Measurements from ENCODE around the gene CCDC50.

The CCDC50 gene

DNA sequence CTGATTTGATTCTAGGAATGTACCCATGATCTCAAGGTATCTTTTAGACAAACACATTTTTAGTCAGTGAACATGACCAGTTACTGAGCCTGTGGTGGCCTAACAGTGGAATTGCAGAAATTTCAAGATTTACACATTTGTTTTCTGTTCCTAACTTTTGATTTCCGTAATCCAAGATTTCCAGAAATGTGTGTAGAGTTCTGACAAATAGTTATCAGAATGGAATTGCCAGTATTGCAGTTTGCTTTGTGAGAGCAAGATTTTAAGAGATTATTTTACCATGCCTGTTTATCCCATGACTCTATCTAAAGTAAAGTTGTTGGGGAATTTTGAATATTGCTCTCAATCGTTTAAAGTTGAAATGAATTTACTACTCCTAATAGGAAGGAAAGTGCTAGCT is 12.8 kb downstream of the CCDC50 start:
- H3K4me3 ChIP-seq (ENCODE audit: low read length) = no peak overlapping the region

DNA sequence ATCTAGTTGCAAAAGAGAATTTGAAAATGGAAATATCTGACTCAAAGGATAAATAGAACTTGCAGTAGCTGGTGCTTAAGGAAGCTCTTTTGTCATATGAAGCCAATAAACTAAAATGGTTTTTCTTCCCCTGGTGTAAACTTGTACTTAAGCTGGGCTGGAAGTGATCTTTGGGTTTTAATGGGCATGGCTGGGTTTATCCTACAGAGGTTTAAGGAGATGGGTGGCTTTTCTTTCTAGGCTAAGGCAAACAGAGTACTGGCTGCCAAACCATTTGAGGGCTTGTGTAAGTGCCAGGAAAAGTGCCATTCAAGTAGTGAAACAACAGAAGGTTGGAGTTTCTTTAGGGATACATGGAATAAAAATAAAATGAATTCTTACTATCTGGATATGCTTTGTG is 13.2 kb downstream of the CCDC50 start:
- H3K4me3 ChIP-seq (ENCODE audit: low read length) = no peak overlapping the region
- no peak for DNase-seq (ENCODE audit: low read depth, low spot score)

More for the DNA sequence above, 12.8 kb downstream of the CCDC50 start:
- DNase-seq (ENCODE audit: low read depth, low spot score) = no peak

DNA sequence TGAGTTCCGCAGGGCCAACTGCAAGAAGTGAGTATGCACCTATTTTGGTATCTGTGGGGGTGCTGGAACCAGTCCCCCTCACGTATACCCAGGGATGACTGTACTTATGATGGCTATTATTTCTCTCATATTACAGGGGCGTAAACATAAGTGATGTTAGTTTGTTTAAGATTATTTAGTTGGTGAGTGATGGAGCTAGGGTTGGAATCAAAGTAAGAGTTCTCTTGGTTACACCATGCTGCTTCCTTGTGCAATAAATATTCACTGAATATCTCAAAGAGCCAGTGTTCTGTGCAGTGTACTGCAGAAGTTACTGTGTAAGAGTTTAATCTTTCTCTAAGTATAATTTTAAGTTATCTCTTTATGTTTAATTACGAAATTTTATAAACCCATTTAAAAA is 13.9 kb downstream of the CCDC50 start:
- H3K4me3 ChIP-seq (ENCODE audit: low read length) = no peak overlapping the region
- DNase-seq (ENCODE audit: low read depth, low spot score) = no peak

DNA sequence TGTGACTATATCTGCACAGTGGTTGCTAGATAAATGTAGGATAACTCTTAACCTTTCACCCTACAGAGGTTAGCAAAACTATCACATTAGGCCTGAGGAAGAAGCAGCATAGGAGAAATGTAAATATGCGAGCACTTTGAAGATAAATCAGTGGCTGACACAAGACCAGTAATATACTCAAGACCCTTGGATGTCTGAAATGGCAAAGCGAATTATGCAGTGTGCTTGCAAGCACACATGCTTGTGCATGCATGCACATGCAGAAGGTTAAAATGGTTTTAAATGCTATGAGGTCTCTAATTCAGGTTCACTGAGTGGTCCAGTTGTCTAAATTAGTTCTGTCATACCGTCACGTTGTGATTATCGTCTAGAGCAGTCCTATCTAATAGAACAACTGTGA is 14.7 kb downstream of the CCDC50 start:
- no peak for DNase-seq (ENCODE audit: low read depth, low spot score)
- no peak overlapping the region for H3K4me3 ChIP-seq (ENCODE audit: low read length)

DNA sequence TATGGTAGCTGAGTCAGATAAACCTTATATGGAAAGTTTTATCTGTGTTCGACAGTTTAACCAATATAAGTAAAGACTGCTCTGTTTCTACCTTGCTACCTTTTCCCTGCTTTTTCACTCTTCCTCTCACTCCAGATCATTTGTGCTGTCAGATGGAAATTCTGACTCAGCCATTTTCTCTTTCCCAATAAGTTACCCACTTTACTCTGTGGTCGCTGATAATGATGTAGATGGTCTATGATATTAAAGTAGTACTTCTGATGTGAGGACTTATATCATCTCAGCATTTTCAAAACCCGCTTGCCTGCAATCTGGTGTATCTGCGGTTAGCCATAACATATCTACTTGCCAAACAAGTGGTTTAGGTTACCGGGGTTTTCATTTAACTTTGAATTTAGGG is 16.1 kb downstream of the CCDC50 start:
- DNase-seq (ENCODE audit: low read depth, low spot score) = no peak
- no peak overlapping the region for H3K4me3 ChIP-seq (ENCODE audit: low read length)

DNA sequence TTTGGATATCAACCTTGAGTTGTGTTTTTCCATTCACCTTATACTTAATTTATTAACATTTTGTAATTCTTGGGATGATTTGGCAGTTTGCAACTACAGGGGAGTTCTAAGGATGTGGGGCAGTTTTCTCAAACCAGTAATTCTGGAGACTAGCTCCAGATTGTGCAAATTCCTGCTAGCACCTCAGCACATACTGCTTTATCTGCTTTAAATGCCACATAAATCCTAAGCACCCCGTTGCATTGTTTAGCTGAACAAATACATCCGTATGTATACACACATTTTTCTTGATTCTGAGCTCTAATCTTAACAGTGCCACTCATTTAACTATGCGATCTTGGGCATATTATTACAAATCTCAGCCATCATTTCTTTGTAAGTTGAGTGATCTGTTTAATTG is 18.0 kb downstream of the CCDC50 start:
- H3K4me3 ChIP-seq (ENCODE audit: low read length) = no peak overlapping the region
- no peak for DNase-seq (ENCODE audit: low read depth, low spot score)

DNA sequence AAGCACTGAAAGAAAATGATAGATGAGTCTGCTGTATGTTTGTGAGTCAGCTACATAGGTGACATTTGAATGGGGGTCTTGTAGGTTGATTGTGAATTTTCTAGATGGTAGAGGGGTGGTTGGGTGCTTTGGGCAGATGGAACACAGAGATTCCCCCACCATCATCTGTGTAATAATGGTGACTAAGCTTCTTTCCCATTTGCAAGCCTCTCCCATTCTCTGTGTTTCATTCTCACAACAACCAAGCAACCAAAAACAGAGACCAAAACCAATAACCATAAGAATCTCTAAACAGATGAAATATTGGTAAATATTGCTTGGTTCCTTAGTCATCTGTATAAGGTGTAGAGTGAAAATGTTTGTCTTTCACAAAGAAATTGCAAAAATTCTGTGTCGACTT is 18.9 kb downstream of the CCDC50 start:
- DNase-seq (ENCODE audit: low read depth, low spot score) = no peak
- no peak overlapping the region for H3K4me3 ChIP-seq (ENCODE audit: low read length)

DNA sequence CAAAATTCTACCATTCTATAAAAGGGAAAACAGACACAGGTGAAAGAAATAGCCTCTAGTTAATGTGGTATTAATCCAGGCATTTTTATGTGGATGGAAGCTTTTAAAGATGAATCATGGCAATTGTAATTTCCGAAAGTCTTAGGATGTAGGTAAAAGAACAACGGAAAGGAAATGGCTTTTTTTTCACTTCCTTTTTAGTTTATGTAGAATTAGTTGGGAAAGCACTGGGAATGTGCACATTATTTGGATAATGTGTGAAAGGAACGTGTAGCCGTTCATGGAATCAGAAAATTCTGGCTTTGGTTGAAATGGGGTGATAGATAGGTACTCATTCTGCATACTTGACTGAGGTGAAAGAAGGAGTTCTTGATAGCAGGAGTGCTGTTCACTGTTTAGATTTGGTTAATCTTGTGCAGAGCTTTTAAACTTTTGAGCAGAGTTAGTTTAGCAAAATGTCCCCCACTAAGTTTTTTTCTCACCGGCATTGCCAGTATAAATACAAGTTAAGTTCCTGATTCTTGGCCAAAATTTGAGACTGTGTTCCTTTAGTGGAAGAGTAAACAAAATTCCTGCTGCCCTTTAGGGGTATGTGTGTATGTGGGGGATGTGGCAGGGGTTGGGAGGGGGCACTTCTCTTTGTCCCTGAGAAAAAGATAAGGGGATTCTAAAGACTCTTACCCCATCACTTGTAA is 21.3 kb downstream of the CCDC50 start:
- H3K4me3 ChIP-seq (ENCODE audit: low read length) = no peak overlapping the region
- no peak for DNase-seq (ENCODE audit: low read depth, low spot score)

DNA sequence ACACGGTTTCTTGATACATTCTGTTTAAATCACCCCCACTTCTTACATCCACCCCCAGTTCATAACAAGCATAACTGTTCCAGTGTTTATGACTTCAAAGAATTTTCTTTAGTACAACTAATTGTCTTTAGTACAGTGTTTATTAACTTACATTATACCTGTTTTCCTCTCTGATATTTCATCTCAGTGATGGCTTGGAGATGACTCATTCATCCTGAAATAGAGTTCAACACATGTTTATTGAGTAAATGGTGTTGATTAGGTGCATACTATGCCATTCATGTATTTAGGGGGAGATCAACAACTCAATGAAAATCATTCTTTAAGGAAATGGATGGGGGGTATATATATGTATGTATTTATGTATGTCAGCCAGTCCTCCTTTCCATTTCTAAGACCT is 22.8 kb downstream of the CCDC50 start:
- no peak overlapping the region for H3K4me3 ChIP-seq (ENCODE audit: low read length)
- no peak for DNase-seq (ENCODE audit: low read depth, low spot score)

DNA sequence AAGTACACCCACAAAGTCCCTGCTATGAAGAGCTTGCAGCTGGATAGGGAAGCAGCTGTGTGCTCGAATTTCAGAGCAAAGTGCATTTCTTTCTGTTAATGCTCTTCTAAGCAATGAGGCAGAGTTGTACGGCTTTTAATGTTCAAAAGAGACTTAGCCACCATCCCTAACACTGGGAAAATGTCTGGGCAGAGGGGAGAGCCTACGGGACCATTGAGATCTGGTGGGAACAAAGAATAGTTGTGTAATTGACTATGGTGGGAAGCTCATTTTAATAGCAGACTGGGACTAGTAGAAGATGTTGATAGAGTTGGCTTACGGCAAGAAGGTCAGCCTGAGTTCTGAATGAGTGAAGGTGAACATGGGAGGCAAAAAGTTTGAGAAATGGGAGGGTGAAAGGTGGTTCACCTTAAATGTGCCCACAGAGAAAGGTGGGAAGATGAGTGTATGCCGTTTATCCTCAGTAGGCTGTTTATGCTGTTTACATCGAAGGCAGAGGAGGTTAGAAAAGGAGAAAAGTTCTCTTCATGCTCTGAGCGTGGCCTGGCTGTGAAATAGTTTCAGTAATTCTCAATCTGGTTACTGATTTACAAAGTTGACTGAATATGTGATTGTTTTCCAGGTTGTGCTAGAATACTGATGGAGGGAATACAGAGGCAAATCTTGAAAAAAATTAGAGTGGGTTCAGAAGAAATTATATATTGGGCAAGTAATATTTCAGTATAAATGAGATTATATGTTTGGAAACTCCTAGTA is 24.0 kb downstream of the CCDC50 start:
- no peak for DNase-seq (ENCODE audit: low read depth, low spot score)
- H3K4me3 ChIP-seq (ENCODE audit: low read length) = no peak overlapping the region

DNA sequence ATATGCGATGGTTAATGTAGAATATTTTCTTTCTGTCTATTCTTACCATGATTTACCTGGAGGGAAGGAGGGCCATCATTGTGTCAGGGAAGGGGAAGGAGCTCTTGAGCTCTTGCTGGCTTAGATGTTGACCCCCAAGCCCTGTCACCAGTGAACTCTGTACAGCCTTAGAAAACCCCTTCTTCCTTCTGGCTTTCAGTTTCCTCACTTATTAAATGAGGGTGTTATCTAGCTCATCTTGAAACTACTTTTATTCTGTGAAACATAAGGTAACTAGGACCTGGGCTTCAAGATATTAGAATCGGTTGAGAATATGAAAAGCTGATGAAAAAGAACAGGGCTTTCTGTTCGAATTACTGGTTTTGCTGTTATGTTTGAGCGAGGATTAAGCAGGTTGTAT is 26.2 kb downstream of the CCDC50 start:
- no peak for DNase-seq (ENCODE audit: low read depth, low spot score)

DNA sequence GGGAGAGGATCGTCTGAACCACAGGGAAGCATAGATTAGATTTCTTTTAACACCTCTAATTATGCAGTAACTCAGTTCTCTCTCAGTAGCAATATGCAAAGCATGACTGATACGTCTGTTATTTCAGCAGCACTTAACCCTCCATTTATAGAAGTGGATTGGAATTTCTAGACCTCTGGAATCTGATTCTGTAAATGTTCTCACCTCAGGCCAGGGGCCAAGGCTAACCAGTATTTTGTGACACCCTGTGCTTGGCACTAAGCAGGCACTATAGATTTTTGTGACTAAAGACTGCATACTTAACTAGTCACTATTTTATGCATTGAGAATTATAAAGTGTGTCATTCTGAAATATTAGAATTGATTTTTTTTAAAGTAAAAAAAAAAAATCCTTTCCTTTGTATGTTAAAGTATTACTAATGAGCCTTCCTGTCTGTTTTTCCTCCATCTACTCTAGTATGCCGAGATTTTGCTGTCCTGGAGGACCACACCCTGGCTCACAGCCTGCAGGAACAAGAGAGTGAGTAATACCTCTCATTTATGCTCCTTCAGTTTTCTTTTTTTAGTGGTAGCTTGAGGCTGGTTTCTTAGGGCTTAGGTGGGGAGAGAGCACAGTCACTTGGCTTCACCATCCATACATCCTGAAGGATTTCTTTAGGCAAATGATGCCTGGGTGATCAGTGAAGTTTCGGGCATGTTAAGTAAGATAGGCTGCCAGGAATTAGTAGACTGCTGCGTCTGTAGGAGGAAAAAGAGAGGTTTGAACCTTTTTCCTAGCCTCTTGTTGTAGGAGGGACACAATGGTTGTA is 27.6 kb downstream of the CCDC50 start:
- H3K4me3 ChIP-seq (ENCODE audit: low read length) = no peak overlapping the region
- no peak for DNase-seq (ENCODE audit: low read depth, low spot score)

More for the DNA sequence above, 26.2 kb downstream of the CCDC50 start:
- no peak overlapping the region for H3K4me3 ChIP-seq (ENCODE audit: low read length)

DNA sequence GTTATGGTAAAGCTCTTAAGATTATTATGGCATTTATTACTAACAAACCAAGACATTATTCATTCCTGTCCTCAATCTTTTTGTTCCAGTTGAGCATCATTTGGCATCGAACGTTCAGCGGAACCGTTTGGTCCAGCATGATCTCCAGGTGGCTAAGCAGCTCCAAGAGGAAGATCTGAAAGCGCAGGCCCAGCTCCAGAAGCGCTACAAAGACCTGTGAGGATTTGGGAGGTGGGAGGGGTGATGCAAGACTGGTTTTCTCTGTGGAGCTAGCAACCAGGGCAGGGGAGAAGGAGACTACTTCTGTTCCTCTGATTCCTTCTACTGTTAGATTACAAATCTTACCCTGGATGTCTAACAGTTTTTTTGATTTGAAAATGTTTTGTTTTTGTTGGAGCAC is 28.7 kb downstream of the CCDC50 start:
- H3K4me3 ChIP-seq (ENCODE audit: low read length) = no peak overlapping the region
- DNase-seq (ENCODE audit: low read depth, low spot score) = no peak

DNA sequence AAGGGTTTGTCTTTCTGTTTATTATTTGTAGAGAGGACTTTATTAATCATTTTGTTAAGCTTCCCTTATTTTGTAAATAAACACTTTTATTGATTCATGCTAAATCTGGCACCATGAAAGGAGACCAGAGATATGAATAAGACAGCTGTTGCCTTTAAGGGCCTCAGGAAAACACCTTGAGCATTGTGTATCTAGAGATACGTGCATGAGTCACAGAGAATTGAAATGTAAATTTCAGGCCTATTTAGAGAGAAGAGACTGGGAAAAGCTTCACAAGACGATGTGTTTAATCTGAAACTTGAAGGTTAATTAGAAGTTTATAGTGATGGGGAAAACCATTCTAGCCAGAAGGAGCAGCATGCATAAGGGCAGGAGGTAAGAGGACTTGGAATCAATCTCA is 29.7 kb downstream of the CCDC50 start:
- no peak for DNase-seq (ENCODE audit: low read depth, low spot score)
- no peak overlapping the region for H3K4me3 ChIP-seq (ENCODE audit: low read length)

DNA sequence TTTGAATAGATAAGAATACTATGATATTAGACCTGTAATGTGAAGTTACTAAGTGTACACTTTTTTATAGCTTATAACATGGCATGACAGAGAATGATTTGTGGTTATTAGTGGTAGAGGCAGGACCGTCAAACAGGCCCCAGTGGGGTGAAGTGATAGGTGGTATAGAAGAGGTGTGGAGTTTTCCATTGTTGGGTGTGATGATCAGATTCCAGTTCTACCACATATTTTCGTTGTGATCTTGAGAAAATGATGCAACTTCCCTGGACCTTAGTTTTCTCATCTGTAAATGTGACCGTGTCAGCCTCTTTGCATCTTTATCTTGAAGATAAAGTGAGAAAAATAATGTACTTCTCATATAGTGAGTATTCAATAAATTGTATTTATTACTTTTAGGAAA is 31.4 kb downstream of the CCDC50 start:
- no peak for DNase-seq (ENCODE audit: low read depth, low spot score)
- no peak overlapping the region for H3K4me3 ChIP-seq (ENCODE audit: low read length)

DNA sequence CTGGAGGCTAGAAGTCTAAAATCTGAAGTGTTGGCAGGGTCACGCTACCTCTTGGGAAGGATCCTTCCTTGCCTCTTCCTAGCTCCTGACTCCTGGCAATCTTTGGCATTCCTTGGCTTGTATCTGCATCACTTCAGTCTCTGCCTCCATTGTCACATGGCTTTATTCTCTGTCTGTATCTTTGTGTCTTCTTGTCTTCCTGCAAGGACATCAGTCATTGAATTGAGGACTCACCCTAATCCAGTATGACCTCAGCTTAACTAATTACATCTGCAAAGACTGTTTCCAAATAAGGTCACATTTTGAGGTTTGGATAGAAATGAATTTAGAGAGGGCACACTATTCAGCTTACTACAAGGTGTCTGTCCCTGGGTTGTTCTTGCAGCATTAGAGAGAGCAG is 32.3 kb downstream of the CCDC50 start:
- H3K4me3 ChIP-seq (ENCODE audit: low read length) = no peak overlapping the region
- no peak for DNase-seq (ENCODE audit: low read depth, low spot score)

DNA sequence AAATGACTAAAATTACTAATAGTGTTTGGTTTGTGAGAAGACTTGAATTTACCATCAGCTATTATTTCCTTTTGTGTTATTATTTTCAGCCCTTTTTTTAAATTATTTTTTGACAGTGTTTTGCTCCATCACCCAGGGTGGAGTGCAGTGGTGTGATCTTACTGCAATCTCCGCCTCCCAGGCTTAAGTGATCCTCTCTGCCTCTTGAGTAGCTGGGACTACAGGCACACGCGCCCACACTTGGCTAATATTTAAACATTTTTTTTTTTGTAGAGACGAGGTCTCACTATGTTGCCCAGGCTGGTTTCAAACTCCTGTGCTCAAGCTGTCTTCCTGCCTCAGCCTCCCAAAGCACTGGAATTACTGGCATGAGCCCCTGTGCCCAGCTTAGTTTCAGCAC is 32.8 kb downstream of the CCDC50 start:
- no peak for DNase-seq (ENCODE audit: low read depth, low spot score)
- no peak overlapping the region for H3K4me3 ChIP-seq (ENCODE audit: low read length)

DNA sequence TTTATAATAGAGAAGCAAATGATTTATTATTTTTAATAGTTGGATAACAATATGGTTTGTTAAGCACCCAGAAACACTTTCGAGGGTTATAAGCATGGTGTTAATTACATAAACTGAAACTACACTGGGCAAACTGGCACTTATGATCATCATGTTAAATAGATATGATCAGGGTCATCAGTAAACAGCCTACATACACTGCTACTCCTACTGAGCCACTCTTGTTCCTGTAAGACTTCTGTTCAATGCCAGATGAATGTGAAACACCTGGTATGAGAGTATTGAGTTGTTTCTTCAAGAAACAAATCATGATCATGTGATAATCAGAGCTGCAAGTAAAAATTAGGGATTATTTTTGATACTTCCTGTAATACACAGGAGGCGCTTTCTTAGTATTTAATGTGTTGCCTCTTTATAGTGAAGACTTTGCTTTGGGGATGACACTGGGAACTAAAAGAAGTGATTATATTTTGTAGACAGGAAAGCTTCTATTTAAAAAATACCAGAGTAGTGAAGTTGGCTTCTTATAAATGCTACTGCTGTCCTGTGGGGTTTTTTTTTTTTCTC is 33.4 kb downstream of the CCDC50 start:
- no peak for DNase-seq (ENCODE audit: low read depth, low spot score)

DNA sequence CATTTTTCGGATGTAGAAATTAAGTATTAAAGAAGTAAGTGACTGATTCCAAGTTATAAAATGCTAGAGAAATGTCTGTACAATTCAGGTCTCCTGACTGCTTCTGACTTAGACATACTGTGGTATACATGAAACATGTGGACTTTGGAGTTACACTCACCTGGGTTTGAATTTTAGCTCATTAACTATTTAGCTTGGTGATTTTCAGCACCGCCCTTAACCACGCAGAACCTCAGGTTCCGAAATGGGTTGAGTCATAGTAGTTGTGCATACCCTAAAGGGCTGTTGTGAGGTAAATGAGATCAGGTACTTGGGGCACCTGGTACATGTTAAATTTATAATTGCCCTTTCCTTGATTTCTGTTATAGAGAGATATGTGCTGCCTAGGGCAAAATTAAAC is 34.0 kb downstream of the CCDC50 start:
- H3K4me3 ChIP-seq (ENCODE audit: low read length) = no peak overlapping the region
- DNase-seq (ENCODE audit: low read depth, low spot score) = no peak

More for the DNA sequence above, 33.4 kb downstream of the CCDC50 start:
- H3K4me3 ChIP-seq (ENCODE audit: low read length) = no peak overlapping the region

DNA sequence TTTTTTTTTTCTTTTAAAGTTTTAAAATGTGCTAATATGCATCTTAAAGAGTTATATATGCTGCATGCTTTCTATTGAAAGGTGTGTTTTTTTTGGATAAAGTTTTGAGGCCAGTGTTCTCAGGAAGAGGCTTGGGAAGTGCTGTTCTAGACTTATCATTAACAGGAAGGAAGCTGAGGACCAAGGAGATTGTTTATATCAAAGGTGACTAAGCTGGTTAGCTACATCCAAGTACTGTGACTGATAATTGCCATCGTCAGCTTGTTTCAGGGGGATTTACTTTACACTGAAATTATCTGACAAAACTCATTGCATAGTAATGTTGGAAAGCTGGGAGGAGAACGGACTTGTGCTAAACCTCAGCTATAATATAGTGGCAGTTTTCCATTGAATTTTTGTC is 37.5 kb downstream of the CCDC50 start:
- DNase-seq (ENCODE audit: low read depth, low spot score) = no peak
- H3K4me3 ChIP-seq (ENCODE audit: low read length) = no peak overlapping the region
